Hypothalamus (tissue), 51 donors: ENCODE data around the gene RFXANK.

Experiments used
- DNase-seq, 51 donors: peaks; one replicate each; lab custom pipeline; 2025; lab: John Stamatoyannopoulos, UW

RFXANK gene

GRCh38 chr19:19226204-19226603, 34.1 kb downstream of the RFXANK start:
- no peak for DNase-seq

- no peak for DNase-seq
Measured at GRCh38 chr19:19226663-19227062, 34.6 kb downstream of the RFXANK start.

GRCh38 chr19:19227217-19227616, 35.2 kb downstream of the RFXANK start:
- no peak for DNase-seq

- no peak for DNase-seq
Measured at GRCh38 chr19:19229701-19230100, 37.6 kb downstream of the RFXANK start.

GRCh38 chr19:19230999-19231398, 38.9 kb downstream of the RFXANK start:
- DNase-seq, result no peak

- peak in 3 of 51 donors; percentile 20 to 32 (median 32) for DNase-seq
Measured at GRCh38 chr19:19232261-19232721, 40.2 kb downstream of the RFXANK start.

GRCh38 chr19:19234220-19234816, 42.3 kb downstream of the RFXANK start:
- no peak for DNase-seq

- no peak for DNase-seq
Measured at GRCh38 chr19:19236173-19236572, 44.1 kb downstream of the RFXANK start.

- DNase-seq, result no peak
Measured at GRCh38 chr19:19238126-19238894, 46.3 kb downstream of the RFXANK start.

GRCh38 chr19:19239675-19240074, 47.6 kb downstream of the RFXANK start:
- DNase-seq, result no peak

GRCh38 chr19:19240476-19240875, 48.4 kb downstream of the RFXANK start:
- DNase-seq, result no peak

GRCh38 chr19:19250196-19250801, 58.2 kb downstream of the RFXANK start:
- no peak for DNase-seq
